H9 (cell line): ENCODE data around the gene ENHO. TPM values are rescaled to one million over a fixed set of nuclear protein-coding genes. Genes with fewer than 3 reads are reported as not detected.

ENCODE experiments used
- DNase-seq: peaks from one replicate; pipeline ENCODE4 v3.0.0-alpha.2; 2017
- H2AFZ ChIP-seq: one replicate; pipeline ENCODE4 v1.6.1; 2013; ENCODE audit warnings: mild to moderate bottlenecking, low read length, control low read depth, moderate library complexity
- H2AK5ac ChIP-seq: 2 replicates; pipeline ENCODE4 v1.6.1; 2013; ENCODE audit warnings: low read length, control low read depth, mixed read lengths; ENCODE audit not compliant: insufficient read length
- H2BK120ac ChIP-seq: one replicate; pipeline ENCODE4 v1.6.1; 2013; ENCODE audit warnings: low read depth, mild to moderate bottlenecking, low read length, control low read depth, inconsistent platforms; ENCODE audit not compliant: poor library complexity, severe bottlenecking
- H2BK12ac ChIP-seq: 2 replicates; pipeline ENCODE4 v1.6.1; 2013; ENCODE audit warnings: low read length, control low read depth, mixed read lengths, low read depth; ENCODE audit not compliant: insufficient read length
- H2BK15ac ChIP-seq: 2 replicates; pipeline ENCODE4 v1.6.1; 2013; ENCODE audit warnings: low read depth, low read length, control low read depth
- H2BK20ac ChIP-seq: one replicate; pipeline ENCODE4 v1.6.1; 2013; ENCODE audit warnings: low read depth, mild to moderate bottlenecking, low read length, control low read depth, inconsistent platforms; ENCODE audit not compliant: poor library complexity, severe bottlenecking
- H2BK5ac ChIP-seq: 2 replicates; pipeline ENCODE4 v1.6.1; 2013; ENCODE audit warnings: low read length, control low read depth, mixed read lengths; ENCODE audit not compliant: insufficient read length
- H3K14ac ChIP-seq: 2 replicates; pipeline ENCODE4 v1.6.1; 2013; ENCODE audit warnings: low read length, control low read depth; ENCODE audit not compliant: insufficient read depth
- H3K18ac ChIP-seq: 2 replicates; pipeline ENCODE4 v1.6.1; 2013; ENCODE audit warnings: low read depth, mild to moderate bottlenecking, mixed read lengths, low read length, control low read depth; ENCODE audit not compliant: insufficient read length
- H3K23ac ChIP-seq: 2 replicates; pipeline ENCODE4 v1.6.1; 2013; ENCODE audit warnings: low read length, control low read depth, mixed read lengths, low read depth; ENCODE audit not compliant: insufficient read length
- H3K23me2 ChIP-seq: 2 replicates; pipeline ENCODE4 v1.6.1; 2013; ENCODE audit warnings: low read depth, mild to moderate bottlenecking, mixed read lengths, low read length, control low read depth; ENCODE audit not compliant: insufficient read length, poor library complexity, severe bottlenecking
- H3K27ac ChIP-seq: 2 replicates; pipeline ENCODE4 v1.5.1; 2013; ENCODE audit warnings: low read length, control low read depth, mixed read lengths, low read depth; ENCODE audit not compliant: insufficient read length
- H3K27me3 ChIP-seq: 2 replicates; pipeline ENCODE4 v1.6.1; 2013; ENCODE audit warnings: low read length, control low read depth, inconsistent platforms; ENCODE audit not compliant: insufficient read depth
- H3K4ac ChIP-seq: 2 replicates; pipeline ENCODE4 v1.6.1; 2013; ENCODE audit warnings: low read depth, mild to moderate bottlenecking, control low read depth, inconsistent platforms, low read length, moderate library complexity
- H3K4me1 ChIP-seq: 2 replicates; pipeline ENCODE4 v1.6.1; 2013; ENCODE audit warnings: low read length, control low read depth, inconsistent platforms; ENCODE audit not compliant: insufficient read depth
- H3K4me2 ChIP-seq: 2 replicates; pipeline ENCODE4 v1.6.1; 2013; ENCODE audit warnings: low read length, control low read depth, mixed read lengths; ENCODE audit not compliant: insufficient read length, insufficient read depth
- H3K56ac ChIP-seq: 2 replicates; pipeline ENCODE4 v1.6.1; 2013; ENCODE audit warnings: low read depth, mild to moderate bottlenecking, mixed read lengths, low read length, control low read depth; ENCODE audit not compliant: insufficient read length
- H3K79me1 ChIP-seq: 2 replicates; pipeline ENCODE4 v1.6.1; 2013; ENCODE audit warnings: low read depth, mild to moderate bottlenecking, moderate library complexity, low read length, control low read depth, inconsistent platforms; ENCODE audit not compliant: insufficient read depth, poor library complexity, severe bottlenecking
- H3K79me2 ChIP-seq: 2 replicates; pipeline ENCODE4 v1.6.1; 2013; ENCODE audit warnings: low read length, control low read depth, inconsistent platforms; ENCODE audit not compliant: insufficient read depth
- H3K9ac ChIP-seq: 2 replicates; pipeline ENCODE4 v1.6.1; 2013; ENCODE audit warnings: low read length, control low read depth, mixed read lengths; ENCODE audit not compliant: insufficient read length; ENCODE audit errors: extremely low read depth
- H3K9me3 ChIP-seq: one replicate; pipeline ENCODE4 v1.6.1; 2013; ENCODE audit warnings: low read depth, low read length, inconsistent platforms; ENCODE audit not compliant: control insufficient read depth
- H3T11ph ChIP-seq: one replicate; pipeline ENCODE4 v1.6.1; 2013; ENCODE audit warnings: mild to moderate bottlenecking, low read length, control low read depth, inconsistent platforms
- H4K20me1 ChIP-seq: one replicate; pipeline ENCODE4 v1.6.1; 2013; ENCODE audit not compliant: control insufficient read depth, insufficient read length, insufficient read depth
- H4K5ac ChIP-seq: 2 replicates; pipeline ENCODE4 v1.6.1; 2013; ENCODE audit warnings: low read depth, mild to moderate bottlenecking, mixed read lengths, low read length, control low read depth; ENCODE audit not compliant: insufficient read length
- H4K8ac ChIP-seq: replicated peaks from 2 replicates; pipeline ENCODE4 v1.6.1; 2013; ENCODE audit warnings: low read length, control low read depth, mixed read lengths, low read depth; ENCODE audit not compliant: insufficient read length
- H4K91ac ChIP-seq: 2 replicates; pipeline ENCODE4 v1.6.1; 2013; ENCODE audit warnings: low read depth, mild to moderate bottlenecking, moderate library complexity, mixed read lengths, low read length, control low read depth; ENCODE audit not compliant: insufficient read length
- H3K27ac Mint-ChIP-seq, 3 experiments: 2 replicates in 2 of 3; 3 replicates in 1 of 3; pipeline ENCODE4 v1.8.0; 2020 to 2021; ENCODE audit warnings: mixed read lengths in 3 of 3, mild to moderate bottlenecking in 1 of 3, moderate library complexity in 1 of 3
- H3K27me3 Mint-ChIP-seq: 2 replicates; pipeline ENCODE4 v1.8.0; 2021; ENCODE audit warnings: low read depth, mild to moderate bottlenecking, moderate library complexity, mixed read lengths
- H3K36me3 Mint-ChIP-seq, 3 experiments: 2 replicates in 2 of 3; 3 replicates in 1 of 3; pipeline ENCODE4 v1.8.0; 2020 to 2021; ENCODE audit warnings: low read depth in 3 of 3, mixed read lengths in 3 of 3; ENCODE audit not compliant: insufficient read depth in 1 of 3
- H3K4me1 Mint-ChIP-seq, 2 experiments: 2 replicates each; pipeline ENCODE4 v1.8.0; 2020; ENCODE audit warnings: mixed read lengths in 2 of 2
- H3K4me3 Mint-ChIP-seq, 2 experiments: 2 replicates in 1 of 2; 3 replicates in 1 of 2; pipeline ENCODE4 v1.8.0; 2020 to 2021; ENCODE audit warnings: mild to moderate bottlenecking in 2 of 2, mixed read lengths in 2 of 2, moderate library complexity in 1 of 2
- H3K9me3 Mint-ChIP-seq, 2 experiments: 2 replicates in 1 of 2; 3 replicates in 1 of 2; pipeline ENCODE4 v1.8.0; 2020; ENCODE audit warnings: mild to moderate bottlenecking in 2 of 2, mixed read lengths in 2 of 2, moderate library complexity in 1 of 2
- WGBS: extraction: QIAGEN DNeasy Blood & Tissue Kit; methylation state at CpG from one replicate; pipeline ENCODE4 v1.1.7; 2013; ENCODE audit warnings: missing lambda C conversion rate, low lambda C conversion rate, mixed read lengths; ENCODE audit not compliant: insufficient read length; ENCODE audit errors: extremely low coverage; 5-methylcytosine and 5-hydroxymethylcytosine counted together
- total RNA-seq: library from RNA; stranded (reverse); gene quantifications from 2 replicates; pipeline ENCODE4 v1.2.1, GENCODE V29; 2021
- TF ChIP-seq, protein P1 (sequence below): fragments of 200-600 bp; sonication (generic); conservative IDR thresholded peaks from 3 replicates; pipeline ENCODE4 v1.8.0; 2021; ENCODE audit warnings: antibody characterized with exemption, mild to moderate bottlenecking

The ENHO gene
- total RNA-seq, 1 experiment from 2014 or later, result 14.5 TPM

DNA sequence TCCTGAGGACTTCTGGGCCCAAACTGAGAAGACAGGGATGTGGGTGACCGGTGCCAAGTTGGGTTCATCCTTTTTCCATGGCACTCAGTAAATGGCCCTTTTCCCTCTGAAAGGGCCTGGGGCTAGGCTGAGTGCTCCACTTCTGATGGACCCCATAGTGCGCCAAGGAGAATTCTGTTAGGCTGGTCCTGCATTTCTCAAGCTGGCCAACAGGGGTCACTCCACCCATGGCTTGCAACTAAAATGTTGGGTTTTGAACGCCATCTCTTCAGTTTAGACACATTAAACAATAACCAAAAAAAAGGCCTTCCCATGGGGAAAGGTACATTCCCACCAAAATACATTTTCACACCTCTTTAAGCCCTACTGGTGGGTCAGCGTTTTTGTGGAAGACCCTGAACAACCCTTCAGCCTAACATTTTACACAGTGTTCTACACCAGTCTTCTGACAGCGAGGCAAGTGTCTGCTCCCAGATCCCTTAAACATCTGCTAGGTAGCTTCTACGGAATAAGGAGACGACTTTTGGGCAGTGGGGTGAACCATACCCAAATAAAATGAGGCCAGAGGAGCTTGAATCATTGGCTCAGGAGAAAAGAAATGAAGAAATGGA is 39.5 kb upstream of the ENHO start:
- no peak overlapping the region for H4K5ac ChIP-seq
- no peak overlapping the region for H4K8ac ChIP-seq
- H4K20me1 ChIP-seq, result no peaks in the 10 kb centered on the region
- H2AK5ac ChIP-seq, result no peak overlapping the region
- no peak for DNase-seq
- Mint-ChIP-seq H3K27ac (no peak overlapping the region), H3K36me3 (no peaks in the 10 kb centered on the region), H3K27me3 (peaks cover 35% of the 10 kb centered on the region), H3K4me1 (peaks cover 25 to 38% of the 10 kb centered on the region in 2 experiments), H3K4me3 (no peak overlapping the region), H3K9me3 (0 out of 5 replicates have a peak, but pooled peaks cover 0 to 2% of the 10 kb centered on the region in 2 experiments)
- H3K79me2 ChIP-seq, result no peaks in the 10 kb centered on the region
- H3T11ph ChIP-seq, result no peak overlapping the region
- H3K9me3 ChIP-seq, result no peaks in the 10 kb centered on the region
- H2BK15ac ChIP-seq, result no peak overlapping the region
- no peaks in the 10 kb centered on the region for H3K79me1 ChIP-seq
- TF ChIP-seq, protein P1, sequence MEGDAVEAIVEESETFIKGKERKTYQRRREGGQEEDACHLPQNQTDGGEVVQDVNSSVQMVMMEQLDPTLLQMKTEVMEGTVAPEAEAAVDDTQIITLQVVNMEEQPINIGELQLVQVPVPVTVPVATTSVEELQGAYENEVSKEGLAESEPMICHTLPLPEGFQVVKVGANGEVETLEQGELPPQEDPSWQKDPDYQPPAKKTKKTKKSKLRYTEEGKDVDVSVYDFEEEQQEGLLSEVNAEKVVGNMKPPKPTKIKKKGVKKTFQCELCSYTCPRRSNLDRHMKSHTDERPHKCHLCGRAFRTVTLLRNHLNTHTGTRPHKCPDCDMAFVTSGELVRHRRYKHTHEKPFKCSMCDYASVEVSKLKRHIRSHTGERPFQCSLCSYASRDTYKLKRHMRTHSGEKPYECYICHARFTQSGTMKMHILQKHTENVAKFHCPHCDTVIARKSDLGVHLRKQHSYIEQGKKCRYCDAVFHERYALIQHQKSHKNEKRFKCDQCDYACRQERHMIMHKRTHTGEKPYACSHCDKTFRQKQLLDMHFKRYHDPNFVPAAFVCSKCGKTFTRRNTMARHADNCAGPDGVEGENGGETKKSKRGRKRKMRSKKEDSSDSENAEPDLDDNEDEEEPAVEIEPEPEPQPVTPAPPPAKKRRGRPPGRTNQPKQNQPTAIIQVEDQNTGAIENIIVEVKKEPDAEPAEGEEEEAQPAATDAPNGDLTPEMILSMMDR, result peak; percentile 91
- no peak overlapping the region for H3K56ac ChIP-seq
- H2BK5ac ChIP-seq, result no peak overlapping the region
- no peak overlapping the region for H2BK120ac ChIP-seq
- H3K27ac ChIP-seq, result no peak overlapping the region
- no peak overlapping the region for H4K91ac ChIP-seq
- H3K18ac ChIP-seq, result no peak overlapping the region
- H3K4me1 ChIP-seq, result peaks cover 8% of the 10 kb centered on the region; the same call in 1 of the 2 replicates
- H3K9ac ChIP-seq, result no peak overlapping the region
- H3K23me2 ChIP-seq, result no peaks in the 10 kb centered on the region
- H3K27me3 ChIP-seq, result no peaks in the 10 kb centered on the region
- no peak overlapping the region for H3K4me2 ChIP-seq
- no CpG with 5 or more reads among the region's 7 CpGs for WGBS
- H3K4ac ChIP-seq, result no peak overlapping the region
- no peak overlapping the region for H3K23ac ChIP-seq
- no peak overlapping the region for H2BK12ac ChIP-seq
- no peak overlapping the region for H3K14ac ChIP-seq
- no peak overlapping the region for H2BK20ac ChIP-seq
- H2AFZ ChIP-seq, result no peak overlapping the region
